HCT116 (cell line): Measurements from ENCODE around the gene SGMS1. TPM values are rescaled to one million over a fixed set of nuclear protein-coding genes. Genes with fewer than 3 reads are reported as not detected.

Source experiments
- ATAC-seq: fragments of 200-7000 bp; cut with Tn5 transposase; 2 replicates; pipeline ENCODE4 v1.9.1; 2020; ENCODE audit warnings: mild to moderate bottlenecking, moderate library complexity
- BruUV-seq: library from RNA; stranded (reverse); fragments of 400-500 nt; replicated peaks from 2 replicates; lab custom pipeline; 2021; lab: Mats Ljungman, UMichigan
- CTCF ChIA-PET: fragments of 300-600 bp; sonication (Branson Sonifier 250); formaldehyde crosslinking; loops from one replicate; lab custom pipeline; 2021; ENCODE audit warnings: antibody characterized with exemption; lab: Charles Lee
- POLR2A ChIA-PET: fragments of 300-600, 350-600 bp; sonication (Branson Sonifier 250); formaldehyde crosslinking; loops from one replicate; lab custom pipeline; 2021; ENCODE audit warnings: antibody characterized with exemption; lab: Charles Lee
- RAD21 ChIA-PET, 2 experiments: fragments of 300-600 bp; sonication (Branson Sonifier 250); formaldehyde crosslinking; loops; one replicate each; lab custom pipeline; 2023; ENCODE audit warnings: low total read pairs in 2 of 2; ENCODE audit not compliant: uncharacterized antibody in 2 of 2, unreplicated experiment in 2 of 2, low non-redundant PET in 1 of 2; lab: Charles Lee
- DNase-seq: peaks from one replicate; pipeline ENCODE4 v3.0.0-alpha.2; 2010; ENCODE audit warnings: low read depth, low spot score
- H2AFZ ChIP-seq: fragments of 200-600 bp; shearing (Covaris generic), sonication (generic); 2 replicates; pipeline ENCODE4 v1.6.1; 2017; ENCODE audit warnings: low read depth, mixed run types, mixed read lengths, antibody characterized with exemption, low read length; ENCODE audit not compliant: poor library complexity, severe bottlenecking
- H3K27ac ChIP-seq: 2 replicates; pipeline ENCODE4 v1.5.1; 2012; ENCODE audit warnings: low read depth, low read length
- H3K27me3 ChIP-seq: fragments of 200-600 bp; sonication (generic); 2 replicates; pipeline ENCODE4 v1.6.1; 2016; ENCODE audit warnings: mixed run types, low read length, mixed read lengths; ENCODE audit not compliant: insufficient read depth
- H3K36me3 ChIP-seq, 2 experiments: fragments of 200-500 bp in 1 of 2; fragments of 200-600 bp in 1 of 2; sonication (Bioruptor generic) in 1 of 2; sonication (generic) in 1 of 2; 2 replicates each; pipeline versions ENCODE4 v1.5.1 to v1.6.1; 2014 to 2016; ENCODE audit warnings: low read length in 2 of 2, inconsistent platforms in 1 of 2, mixed read lengths in 1 of 2, mixed run types in 1 of 2; ENCODE audit not compliant: insufficient read depth in 2 of 2, control insufficient read depth in 1 of 2
- H3K4me1 ChIP-seq, 2 experiments: fragments of 200-600 bp in 1 of 2; sonication (generic) in 1 of 2; 2 replicates each; pipeline versions ENCODE4 v1.5.1 to v1.6.1; 2012 to 2017; ENCODE audit warnings: low read length in 2 of 2, inconsistent platforms in 1 of 2, mild to moderate bottlenecking in 1 of 2, mixed read lengths in 1 of 2, mixed run types in 1 of 2, moderate library complexity in 1 of 2; ENCODE audit not compliant: insufficient read depth in 2 of 2, control insufficient read depth in 1 of 2
- H3K4me2 ChIP-seq: fragments of 200-600 bp; sonication (generic); 2 replicates; pipeline ENCODE4 v1.6.1; 2017; ENCODE audit warnings: mixed run types, low read length, mixed read lengths
- H3K4me3 ChIP-seq, 2 experiments: fragments of 200-600 bp in 1 of 2; sonication (generic) in 1 of 2; replicated peaks in 1 of 2; 2 replicates each; pipeline ENCODE4 v1.5.1; 2011 to 2016; ENCODE audit warnings: low read length in 2 of 2, control low read depth in 1 of 2, low read depth in 1 of 2, mild to moderate bottlenecking in 1 of 2, mixed read lengths in 1 of 2, mixed run types in 1 of 2
- H3K79me2 ChIP-seq: fragments of 200-600 bp; sonication (generic); 2 replicates; pipeline ENCODE4 v1.6.1; 2017; ENCODE audit warnings: mild to moderate bottlenecking, mixed run types, low read length, moderate library complexity, mixed read lengths; ENCODE audit not compliant: insufficient read depth
- H3K9ac ChIP-seq: fragments of 200-600 bp; sonication (generic); 2 replicates; pipeline ENCODE4 v1.6.1; 2016; ENCODE audit warnings: low read length, mixed read lengths
- H3K9me2 ChIP-seq: fragments of 200-600 bp; sonication (generic), shearing (Covaris generic); 2 replicates; pipeline ENCODE4 v1.6.1; 2017; ENCODE audit warnings: mixed run types, mild to moderate bottlenecking, moderate library complexity; ENCODE audit not compliant: insufficient read depth
- H3K9me3 ChIP-seq, 2 experiments: fragments of 200-500 bp in 1 of 2; fragments of 200-600 bp in 1 of 2; sonication (Bioruptor generic) in 1 of 2; sonication (generic) in 1 of 2; 2 replicates each; pipeline ENCODE4 v1.6.1; 2014 to 2017; ENCODE audit warnings: low read length in 2 of 2, mixed read lengths in 2 of 2, inconsistent platforms in 1 of 2, low read depth in 1 of 2, mild to moderate bottlenecking in 1 of 2, mixed run types in 1 of 2, moderate library complexity in 1 of 2; ENCODE audit not compliant: control insufficient read depth in 1 of 2, insufficient read depth in 1 of 2
- H4K20me1 ChIP-seq: fragments of 200-600 bp; sonication (generic), shearing (Covaris generic); 2 replicates; pipeline ENCODE4 v1.6.1; 2017; ENCODE audit warnings: mixed run types, mild to moderate bottlenecking, moderate library complexity; ENCODE audit not compliant: insufficient read depth
- CBX3 ChIP-seq: IDR thresholded peaks from 2 replicates; pipeline ENCODE4 v1.6.1; 2012; ENCODE audit warnings: low read depth
- EGR1 ChIP-seq: IDR thresholded peaks from 2 replicates; pipeline ENCODE4 v1.6.1; 2012; ENCODE audit warnings: low read depth
- ELF1 ChIP-seq: IDR thresholded peaks from 2 replicates; pipeline ENCODE4 v1.6.1; 2012; ENCODE audit warnings: low read depth, borderline replicate concordance
- EZH2 ChIP-seq: fragments of 200-600 bp; sonication (generic); IDR thresholded peaks from 2 replicates; pipeline ENCODE4 v1.6.1; 2017; ENCODE audit warnings: antibody characterized with exemption, mixed run types
- EZH2phosphoT487 ChIP-seq: fragments of 200-600 bp; IDR thresholded peaks from 2 replicates; pipeline ENCODE4 v1.6.1; 2018; ENCODE audit warnings: antibody characterized with exemption, borderline replicate concordance
- FOSL1 ChIP-seq: IDR thresholded peaks from 2 replicates; pipeline ENCODE4 v1.6.1; 2012; ENCODE audit warnings: low read depth
- JUND ChIP-seq: IDR thresholded peaks from 2 replicates; pipeline ENCODE4 v1.6.1; 2012
- POLR2AphosphoS5 ChIP-seq: IDR thresholded peaks from 2 replicates; pipeline ENCODE4 v1.6.1; 2011; ENCODE audit warnings: mild to moderate bottlenecking, low read depth, low read length, moderate library complexity
- RAD21 ChIP-seq: IDR thresholded peaks from 2 replicates; pipeline ENCODE4 v1.6.1; 2012; ENCODE audit warnings: low read depth, mild to moderate bottlenecking
- SIN3A ChIP-seq: IDR thresholded peaks from 2 replicates; pipeline ENCODE4 v1.6.1; 2012; ENCODE audit warnings: low read depth
- TCF7L2 ChIP-seq: IDR thresholded peaks from 2 replicates; pipeline ENCODE4 v1.7.0; 2011; ENCODE audit warnings: borderline replicate concordance, inconsistent platforms; ENCODE audit not compliant: insufficient read depth, insufficient read length; ENCODE audit errors: extremely low read depth
- YY1 ChIP-seq: IDR thresholded peaks from 2 replicates; pipeline ENCODE4 v1.6.1; 2011; ENCODE audit warnings: low read length, low read depth, moderate library complexity, mild to moderate bottlenecking; ENCODE audit not compliant: insufficient replicate concordance; ENCODE audit errors: extremely low read depth
- ZFX ChIP-seq: fragments of 450-650 bp; IDR thresholded peaks from 2 replicates; pipeline ENCODE4 v1.6.1; 2017
- ZNF274 ChIP-seq: fragments of 200-500 bp; sonication (Bioruptor generic); IDR thresholded peaks from 2 replicates; pipeline ENCODE4 v1.6.1; 2014; ENCODE audit warnings: mild to moderate bottlenecking, low read depth, low read length, inconsistent platforms
- intact Hi-C: fragments of 100-400 bp; cut with micrococcal nuclease; formaldehyde crosslinking; loops from 2 replicates; pipeline ENCODE4 v1.10.0; 2022
- total RNA-seq: library from RNA; stranded (reverse); gene quantifications from one replicate; pipeline ENCODE4 v1.2.1, GENCODE V29; 2021; ENCODE audit not compliant: unreplicated experiment
- TF ChIP-seq, protein P1 (sequence below): IDR thresholded peaks from 2 replicates; pipeline ENCODE4 v1.6.1; 2011; ENCODE audit warnings: mild to moderate bottlenecking, low read length, moderate library complexity; ENCODE audit not compliant: insufficient replicate concordance; ENCODE audit errors: extremely low read depth

SGMS1 gene
- total RNA-seq, 1 experiment from 2014 or later = 29.1 TPM

DNA sequence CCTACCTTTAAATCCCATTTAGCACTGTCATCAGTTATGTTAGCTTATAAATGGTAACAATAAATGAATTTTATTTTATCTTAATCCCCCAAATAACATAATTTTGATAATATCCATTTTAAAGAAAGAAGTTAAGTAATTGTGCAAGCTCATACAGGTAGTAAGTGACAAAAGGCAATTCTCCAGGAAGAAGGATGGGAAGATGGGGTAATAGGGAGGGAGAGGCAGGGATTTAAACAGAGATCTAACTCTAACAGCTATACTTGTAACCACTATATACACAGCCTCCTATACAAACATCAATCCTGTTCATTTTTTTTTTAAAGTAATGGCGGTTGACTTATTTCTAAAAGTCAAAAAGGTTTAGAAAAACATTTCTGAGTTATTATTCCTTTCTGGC lies 119.4 kb downstream of the SGMS1 start:
- RAD21 ChIA-PET = no interaction called here
- Histone ChIP-seq H3K9me2 (no peaks in the 10 kb centered on the region), H3K36me3 (no peaks in the 10 kb centered on the region), H4K20me1 (no peaks in the 10 kb centered on the region), H2AFZ (no peak overlapping the region), H3K4me2 (no peak overlapping the region; the same call in 1 of the 2 replicates), H3K27ac (no peak overlapping the region), H3K27me3 (no peaks in the 10 kb centered on the region), H3K9me3 (no peaks in the 10 kb centered on the region), H3K9ac (no peak overlapping the region), H3K79me2 (no peaks in the 10 kb centered on the region), H3K4me3 (no peak overlapping the region)
- no peak for DNase-seq
- no peak for ATAC-seq
- CTCF ChIA-PET = interaction anchor here (1.1 kb wide), 1 partner anchor 137 kb away, joined by 3 read pairs; no protein-coding TSS in a partner anchor
- intact Hi-C loops = no loop called here
- no TSS peak for BruUV-seq
- TF ChIP-seq EZH2 (no peak), TCF7L2 (no peak), CBX3 (no peak), EZH2phosphoT487 (no peak), EGR1 (no peak), POLR2AphosphoS5 (no peak), YY1 (no peak), RAD21 (no peak), FOSL1 (no peak), SIN3A (no peak), ELF1 (no peak), JUND (no peak), ZFX (no peak), ZNF274 (no peak)
- TF ChIP-seq, protein P1, sequence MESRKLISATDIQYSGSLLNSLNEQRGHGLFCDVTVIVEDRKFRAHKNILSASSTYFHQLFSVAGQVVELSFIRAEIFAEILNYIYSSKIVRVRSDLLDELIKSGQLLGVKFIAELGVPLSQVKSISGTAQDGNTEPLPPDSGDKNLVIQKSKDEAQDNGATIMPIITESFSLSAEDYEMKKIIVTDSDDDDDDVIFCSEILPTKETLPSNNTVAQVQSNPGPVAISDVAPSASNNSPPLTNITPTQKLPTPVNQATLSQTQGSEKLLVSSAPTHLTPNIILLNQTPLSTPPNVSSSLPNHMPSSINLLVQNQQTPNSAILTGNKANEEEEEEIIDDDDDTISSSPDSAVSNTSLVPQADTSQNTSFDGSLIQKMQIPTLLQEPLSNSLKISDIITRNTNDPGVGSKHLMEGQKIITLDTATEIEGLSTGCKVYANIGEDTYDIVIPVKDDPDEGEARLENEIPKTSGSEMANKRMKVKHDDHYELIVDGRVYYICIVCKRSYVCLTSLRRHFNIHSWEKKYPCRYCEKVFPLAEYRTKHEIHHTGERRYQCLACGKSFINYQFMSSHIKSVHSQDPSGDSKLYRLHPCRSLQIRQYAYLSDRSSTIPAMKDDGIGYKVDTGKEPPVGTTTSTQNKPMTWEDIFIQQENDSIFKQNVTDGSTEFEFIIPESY = no peak
- TF ChIP-seq, all 23 proteins: peak for 0
- POLR2A ChIA-PET = interaction anchor here (0.5 to 1.5 kb wide), 3 partner anchors 13 to 575 kb away, joined by 3 read pairs; no protein-coding TSS in a partner anchor
- H3K4me1 ChIP-seq = peaks cover 10 to 18% of the 10 kb centered on the region in 2 experiments
